Measurements from ENCODE around the gene SF3A2.

The SF3A2 gene

DNA sequence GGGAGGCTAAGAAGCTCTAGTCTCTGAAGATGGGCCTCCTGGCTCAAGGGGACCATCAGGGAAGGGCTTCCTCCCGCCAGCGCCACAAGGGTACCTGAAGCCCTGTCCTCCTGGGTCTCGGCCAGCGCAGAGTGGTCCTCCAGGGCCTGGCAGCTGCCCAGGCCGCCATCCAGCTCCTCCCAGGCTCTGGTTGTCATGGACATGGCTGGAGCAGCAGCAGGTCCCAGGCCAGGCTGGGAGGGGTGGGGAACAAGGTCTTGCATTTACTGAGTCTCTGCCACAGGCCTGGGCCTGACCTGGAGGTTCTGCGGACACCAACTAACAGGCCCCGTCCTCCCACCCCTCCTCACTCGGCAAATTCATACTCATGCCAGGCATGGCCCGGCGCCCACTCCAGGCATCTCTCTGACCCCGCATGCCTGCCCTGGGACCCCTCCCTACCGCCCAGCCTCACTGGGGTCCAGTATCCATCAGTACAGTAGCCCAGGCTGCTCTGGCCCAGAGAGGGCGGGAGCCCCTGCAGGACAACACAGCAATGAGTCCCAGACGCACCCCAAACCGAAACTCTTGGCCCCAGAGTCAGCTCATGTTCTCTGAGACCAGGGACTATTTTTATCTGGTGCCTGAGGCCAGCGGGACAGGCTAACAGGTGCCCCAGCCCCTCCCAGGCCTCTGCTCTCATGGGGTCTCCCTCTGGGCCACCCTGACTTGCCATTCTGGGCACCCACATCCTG is 18.7 kb downstream of the SF3A2 start:
- no peak for DNase-seq

DNA sequence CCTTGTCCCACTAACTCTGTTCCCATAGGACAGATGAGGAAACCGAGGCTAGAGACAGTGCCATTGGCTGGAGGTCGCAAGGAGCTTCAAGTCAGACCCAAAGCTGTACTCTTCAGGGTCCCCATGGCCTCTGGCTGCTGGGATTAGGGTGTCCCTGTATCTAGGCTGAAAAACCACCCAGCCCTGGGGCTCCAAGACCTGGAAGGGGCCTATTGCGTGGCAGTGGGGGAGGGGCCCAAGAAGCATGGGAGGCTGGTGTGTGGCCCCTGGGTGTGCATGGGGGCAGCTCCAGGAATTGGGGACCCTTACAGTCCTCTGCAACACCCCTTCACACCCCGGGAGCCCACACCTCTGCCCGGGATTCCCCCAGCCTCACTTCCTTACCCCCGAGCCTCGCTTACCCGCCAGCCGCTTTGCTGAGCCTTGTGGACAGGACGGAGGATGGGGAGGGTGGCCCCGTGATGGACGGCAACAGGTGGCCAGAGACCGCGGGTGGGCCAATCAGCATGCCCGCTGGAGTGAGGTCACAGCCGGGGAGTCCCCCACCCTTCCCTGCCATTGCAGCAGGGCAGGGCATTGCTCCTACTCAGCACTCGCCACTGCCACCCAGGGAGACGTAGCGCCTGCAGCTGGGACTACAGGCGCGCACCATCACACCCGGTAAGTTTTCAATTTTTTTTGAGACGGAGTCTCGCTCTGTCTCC is 19.5 kb downstream of the SF3A2 start, which contains the start of gene JSRP1:
Gene JSRP1 (minus strand): TSS at position 436 of the 704 bp plus-strand sequence. CDS start 1,103 bp downstream, outside the sequence.
- DNase-seq, result no peak

DNA sequence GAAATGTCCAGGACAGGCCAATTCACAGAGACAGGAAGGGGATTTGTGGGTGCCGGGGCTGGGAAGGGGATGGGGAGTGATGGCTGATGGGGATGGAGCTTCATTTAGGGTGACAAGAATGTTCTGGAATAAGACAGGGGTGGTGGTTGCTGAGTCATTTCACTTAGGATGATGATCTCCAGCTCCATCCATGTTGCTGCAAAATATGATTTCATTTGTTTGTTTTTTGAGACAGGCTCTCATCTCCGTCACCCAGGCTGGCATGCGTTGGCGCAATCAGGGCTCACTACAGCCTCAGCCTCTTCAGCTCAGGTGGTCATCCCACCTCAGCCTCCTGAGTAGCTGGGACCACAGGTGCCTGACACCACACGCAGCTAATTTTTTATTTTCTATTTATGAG is 22.7 kb downstream of the SF3A2 start:
- no peak for DNase-seq

DNA sequence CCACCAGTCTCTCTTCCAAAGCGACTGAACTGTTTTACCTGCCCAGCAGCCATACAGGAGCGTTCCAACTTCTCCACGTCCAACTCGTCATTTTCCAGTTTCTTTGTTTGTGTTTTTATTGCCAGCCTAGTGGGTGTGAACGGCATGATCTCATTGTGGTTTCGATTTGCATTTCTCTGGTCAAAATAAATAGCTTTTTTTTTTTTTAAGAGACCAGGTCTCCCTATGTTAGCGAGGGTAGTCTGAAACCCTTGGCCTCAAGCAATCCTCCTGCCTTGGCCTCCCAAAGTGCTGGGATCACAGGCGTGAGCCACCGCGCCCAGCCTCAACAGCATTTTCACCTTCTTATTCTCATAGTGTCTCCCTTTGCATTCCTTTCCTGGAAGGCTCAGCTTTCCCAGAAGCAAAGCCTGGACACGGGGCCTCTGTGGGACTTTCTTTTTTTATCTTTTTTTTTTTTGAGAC is 23.7 kb downstream of the SF3A2 start:
- DNase-seq, result no peak

DNA sequence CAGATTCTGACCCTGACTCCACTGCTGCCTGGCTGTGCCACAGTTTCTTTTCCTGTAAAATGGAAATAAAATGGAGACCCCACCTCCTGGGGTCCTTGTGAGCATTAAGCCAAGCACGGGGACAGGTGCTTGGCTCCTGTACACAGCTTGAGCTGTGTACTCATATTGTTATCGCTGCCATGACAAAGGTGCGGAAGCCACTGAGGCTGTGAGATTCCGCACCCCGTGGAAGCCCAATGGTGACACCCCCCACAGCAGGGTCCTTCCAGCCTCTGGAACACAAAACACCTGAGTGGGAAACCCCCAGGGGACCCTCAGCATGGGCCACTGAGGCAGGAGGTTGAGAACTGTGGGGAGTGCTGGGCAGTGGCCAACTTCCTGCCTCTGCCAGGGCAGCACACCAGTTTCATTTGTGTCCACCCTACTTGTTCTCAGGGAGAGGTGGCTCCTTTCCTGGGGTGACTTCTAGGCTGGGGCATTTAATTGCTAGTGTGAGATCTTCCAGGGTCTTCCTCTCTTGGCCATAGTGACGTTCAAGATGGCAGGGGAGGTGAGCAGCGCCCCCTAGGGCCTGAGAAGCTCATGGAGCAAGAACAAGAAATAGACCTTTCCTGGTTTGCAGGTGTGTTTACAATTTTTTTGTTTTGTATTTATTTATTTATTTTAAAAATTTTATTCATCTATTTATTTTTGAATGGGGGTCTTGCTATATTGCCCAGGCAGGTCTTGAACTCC is 25.0 kb downstream of the SF3A2 start:
- no peak for DNase-seq

DNA sequence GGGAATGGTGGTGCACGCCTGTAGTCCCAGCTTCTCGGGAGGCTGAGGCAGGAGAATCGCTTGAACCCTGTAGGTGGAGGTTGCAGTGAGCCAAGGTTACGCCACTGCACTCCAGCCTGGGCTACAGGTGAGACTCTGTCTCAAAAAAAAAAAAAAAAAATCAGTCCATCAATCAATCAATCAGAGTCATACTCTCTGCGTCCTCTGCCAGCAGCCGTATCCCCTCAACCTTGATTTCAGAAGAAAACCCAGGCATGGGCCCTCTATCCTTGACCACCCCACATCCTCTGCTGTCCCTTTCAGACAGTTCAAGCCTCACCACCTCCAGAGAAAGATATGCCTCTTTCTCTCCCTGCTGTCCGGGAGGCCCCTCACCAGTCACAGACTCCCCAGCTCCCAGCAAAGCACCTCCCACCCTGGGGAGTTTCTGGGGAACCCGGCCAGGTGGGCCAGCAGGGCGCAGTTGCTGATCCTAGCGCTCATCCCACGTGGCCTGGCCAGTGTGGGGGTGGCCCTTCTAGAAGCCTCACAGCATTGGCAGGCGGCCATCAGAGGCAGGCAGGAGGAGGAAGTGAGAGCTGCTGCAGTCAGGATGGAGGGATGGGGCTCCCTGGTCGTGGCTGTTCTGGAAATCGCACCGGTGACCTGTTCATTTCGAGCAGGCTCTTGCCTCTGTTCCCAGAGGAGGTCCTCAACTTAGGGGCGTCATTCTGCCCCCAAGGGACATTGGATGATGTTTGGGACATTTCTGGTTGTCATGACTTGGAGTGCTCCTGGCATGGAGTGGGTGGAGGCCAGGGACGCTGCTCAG is 29.8 kb downstream of the SF3A2 start:
- no peak for DNase-seq

DNA sequence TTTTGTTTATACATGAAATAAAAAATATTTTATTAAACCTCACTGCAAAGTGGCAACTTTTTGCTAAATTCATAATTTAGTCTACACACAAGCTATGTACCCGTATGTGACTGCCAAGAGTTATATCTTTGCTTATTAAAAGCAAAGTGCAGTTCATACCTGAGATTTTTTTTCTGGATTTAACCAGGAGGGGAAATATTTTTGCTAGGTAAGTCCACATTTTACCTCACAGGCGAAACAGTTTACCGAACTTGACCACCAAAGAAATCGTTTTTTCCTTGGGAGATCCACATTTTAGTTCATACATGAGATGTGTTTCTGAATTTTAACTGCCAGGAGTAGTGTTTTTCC is 31.8 kb downstream of the SF3A2 start:
- DNase-seq, result no peak

DNA sequence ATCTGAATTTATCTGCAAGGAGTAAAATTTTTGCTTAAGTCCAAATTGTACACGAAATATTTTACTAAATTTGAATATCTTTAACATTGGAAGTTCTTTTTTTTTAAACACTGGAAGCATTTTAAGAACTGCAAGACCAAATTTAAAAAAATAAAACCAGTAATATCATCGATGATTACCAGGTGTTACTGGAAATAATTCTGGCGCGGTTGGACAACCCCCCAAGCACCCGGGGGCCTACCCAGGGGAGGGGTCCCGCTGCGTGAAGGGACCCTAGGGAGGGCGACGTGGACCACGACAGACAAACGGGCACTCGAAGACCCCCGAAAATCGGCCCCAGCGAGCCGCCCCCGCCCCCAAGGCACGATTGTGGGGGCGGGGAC is 32.2 kb downstream of the SF3A2 start:
- no peak for DNase-seq

DNA sequence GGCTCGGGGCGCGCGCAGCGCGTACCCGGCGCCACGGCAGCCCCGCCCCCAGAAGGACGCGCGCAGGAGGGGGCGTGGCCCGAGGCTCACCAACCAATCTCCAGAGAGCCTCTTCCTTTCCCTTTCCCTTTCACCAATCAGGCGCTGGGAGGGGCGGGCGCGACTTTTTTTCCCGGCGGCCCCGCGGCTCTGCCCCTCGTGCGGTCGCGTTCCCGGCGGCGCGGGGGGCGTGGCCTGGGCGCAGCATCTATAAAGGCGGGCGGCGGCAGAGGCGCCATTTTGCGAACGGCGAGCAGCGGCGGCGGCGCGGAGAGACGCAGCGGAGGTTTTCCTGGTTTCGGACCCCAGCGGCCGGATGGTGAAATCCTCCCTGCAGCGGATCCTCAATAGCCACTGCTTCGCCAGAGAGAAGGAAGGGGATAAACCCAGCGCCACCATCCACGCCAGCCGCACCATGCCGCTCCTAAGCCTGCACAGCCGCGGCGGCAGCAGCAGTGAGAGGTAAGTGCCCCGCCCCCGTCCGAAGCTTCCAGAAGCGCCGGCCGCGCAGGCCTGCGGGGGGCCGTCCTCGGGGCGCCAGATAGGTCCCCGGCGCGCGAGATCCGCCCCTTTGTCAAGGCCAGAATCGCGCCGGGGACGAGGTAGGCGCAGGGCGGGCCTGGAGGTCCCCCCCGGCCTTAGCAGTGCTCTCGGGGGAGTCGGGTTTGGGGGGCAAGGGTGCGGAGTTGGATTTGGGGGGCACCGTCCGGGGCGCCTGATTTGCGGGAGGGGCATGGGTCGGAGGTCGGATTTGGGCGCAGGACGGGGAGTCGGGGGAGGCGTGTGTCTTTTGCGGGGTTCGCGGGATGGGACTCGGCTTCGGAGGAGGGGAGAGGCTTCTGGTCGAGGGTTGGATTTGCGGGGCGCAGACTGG is 32.9 kb downstream of the SF3A2 start:
- peak; percentile 89 for DNase-seq

DNA sequence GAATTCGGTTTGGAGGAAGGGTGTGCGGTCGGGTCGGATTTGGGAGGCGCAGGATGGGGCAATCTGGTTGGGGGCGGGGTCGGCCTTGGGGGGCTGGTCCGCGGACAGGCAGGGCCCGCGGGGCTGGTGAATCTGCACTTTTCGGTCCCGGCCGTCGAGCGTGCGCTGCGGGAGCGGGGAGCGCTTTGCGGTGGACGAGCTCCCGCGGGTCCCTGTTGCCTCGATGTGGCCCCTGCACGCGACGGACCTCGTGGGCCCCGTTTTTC is 33.5 kb downstream of the SF3A2 start:
- DNase-seq, result no peak

DNA sequence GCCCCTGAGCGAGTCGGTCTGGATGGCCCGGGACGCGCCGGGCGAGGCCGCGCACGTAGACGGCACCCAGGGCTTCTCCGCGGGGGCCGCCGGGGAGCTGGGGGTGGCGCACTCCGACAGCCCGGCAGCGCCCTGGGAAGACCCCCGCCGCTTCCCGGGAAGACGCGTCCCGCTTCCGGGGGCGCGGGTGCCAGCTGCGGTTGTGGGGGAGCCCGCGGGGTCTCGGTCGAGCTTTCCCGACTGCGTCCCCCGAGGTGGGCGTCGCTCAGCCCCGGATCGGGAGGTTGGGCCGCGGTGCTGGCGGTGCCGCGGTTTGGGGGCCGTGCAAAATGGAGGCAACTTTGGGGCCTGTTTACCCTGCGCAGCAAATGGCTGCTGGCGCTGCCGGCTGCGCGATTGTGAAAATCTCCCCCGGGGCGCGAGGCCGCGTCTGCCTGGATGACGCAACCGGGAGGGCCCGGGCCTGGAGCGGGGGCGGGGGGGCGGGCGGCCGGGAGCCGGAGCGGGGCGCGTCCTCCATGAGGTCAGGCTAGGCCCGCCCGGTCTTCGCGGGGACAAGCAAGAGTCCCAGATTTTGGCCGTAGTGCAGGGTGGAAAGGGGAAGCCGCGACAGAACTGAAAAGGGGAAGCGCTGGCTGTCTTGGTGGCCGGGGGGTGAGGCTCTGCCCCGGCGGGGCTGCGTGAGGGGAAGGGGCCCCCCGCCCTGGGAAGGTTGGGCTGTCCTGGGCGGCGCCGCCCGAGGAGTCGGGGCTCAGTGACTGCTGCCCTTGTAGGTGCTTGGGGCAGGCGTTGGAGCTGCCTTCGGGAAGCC is 34.0 kb downstream of the SF3A2 start:
- DNase-seq, result no peak

DNA sequence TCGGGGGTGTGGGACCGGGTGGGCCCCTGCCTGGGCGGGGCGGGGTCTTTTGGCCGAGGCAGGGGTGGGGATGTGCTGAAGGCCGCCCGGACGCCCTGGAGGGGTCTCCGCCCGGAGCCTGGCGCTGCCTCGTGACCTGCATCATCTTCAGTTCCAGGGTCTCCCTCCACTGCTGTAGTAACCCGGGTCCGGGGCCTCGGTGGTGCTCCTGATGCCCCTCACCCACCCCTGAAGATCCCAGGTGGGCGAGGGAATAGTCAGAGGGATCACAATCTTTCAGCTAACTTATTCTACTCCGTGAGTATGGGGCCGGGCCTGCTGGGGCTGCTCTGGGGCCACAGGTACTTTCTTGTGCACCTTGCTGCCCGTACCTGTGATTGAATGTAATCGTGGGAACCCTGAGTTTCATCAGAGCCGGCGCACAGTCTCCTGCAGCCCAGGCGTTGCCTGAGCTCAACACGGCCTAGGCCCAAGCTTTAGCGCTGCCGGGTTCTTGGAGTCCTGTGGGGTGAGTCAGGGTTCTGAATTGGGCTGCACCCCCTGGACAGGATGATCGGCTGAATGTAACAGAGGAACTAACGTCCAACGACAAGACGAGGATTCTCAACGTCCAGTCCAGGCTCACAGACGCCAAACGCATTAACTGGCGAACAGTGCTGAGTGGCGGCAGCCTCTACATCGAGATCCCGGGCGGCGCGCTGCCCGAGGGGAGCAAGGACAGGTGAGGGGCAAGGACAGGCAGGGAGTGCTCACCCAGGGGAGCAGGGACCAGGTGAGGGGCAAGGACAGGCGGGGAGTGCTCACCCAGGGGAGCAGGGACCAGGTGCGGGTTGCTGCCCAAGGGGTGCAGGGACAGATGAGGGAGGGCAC is 34.8 kb downstream of the SF3A2 start:
- DNase-seq, result no peak

DNA sequence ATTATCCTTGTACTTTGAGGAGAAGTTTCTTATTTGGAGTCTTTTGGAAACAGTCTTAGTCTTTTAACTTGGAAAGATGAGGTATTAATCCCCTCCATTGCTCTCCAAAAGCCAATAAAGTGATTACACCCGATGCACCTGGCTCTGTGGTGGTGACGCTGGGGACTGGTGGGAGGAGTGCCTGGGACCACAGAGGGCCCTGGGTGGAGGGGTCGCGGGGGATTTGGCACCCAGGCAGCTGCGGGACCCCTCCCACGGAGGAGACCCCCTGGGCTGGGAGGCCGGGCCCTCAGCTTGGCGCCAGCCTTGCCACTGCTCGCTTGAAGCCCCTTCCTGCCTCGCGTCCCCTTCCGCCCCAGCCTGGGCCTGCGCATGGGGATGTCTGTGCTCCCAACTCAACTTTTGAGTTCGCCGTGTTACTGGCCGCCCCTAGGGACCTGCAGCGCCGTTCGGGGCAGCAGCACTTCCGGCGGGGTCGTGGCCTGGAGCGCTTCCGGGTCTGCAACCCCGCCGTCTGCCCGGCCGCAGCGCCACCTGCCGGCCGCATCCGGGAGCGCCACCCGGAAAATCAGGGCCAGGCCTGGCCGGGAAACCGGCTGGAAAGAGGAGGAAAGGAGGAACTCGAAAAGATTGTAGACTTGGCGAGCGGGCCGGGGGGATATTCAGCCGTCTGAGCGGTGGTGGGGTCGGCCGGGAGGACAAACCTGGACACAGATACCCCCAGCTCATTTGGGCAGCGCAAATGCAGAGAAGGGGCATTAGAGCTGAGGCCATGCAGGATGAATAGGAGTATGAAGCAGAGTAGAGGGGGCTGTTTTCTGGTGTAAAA is 36.9 kb downstream of the SF3A2 start:
- peak; percentile 5 for DNase-seq

DNA sequence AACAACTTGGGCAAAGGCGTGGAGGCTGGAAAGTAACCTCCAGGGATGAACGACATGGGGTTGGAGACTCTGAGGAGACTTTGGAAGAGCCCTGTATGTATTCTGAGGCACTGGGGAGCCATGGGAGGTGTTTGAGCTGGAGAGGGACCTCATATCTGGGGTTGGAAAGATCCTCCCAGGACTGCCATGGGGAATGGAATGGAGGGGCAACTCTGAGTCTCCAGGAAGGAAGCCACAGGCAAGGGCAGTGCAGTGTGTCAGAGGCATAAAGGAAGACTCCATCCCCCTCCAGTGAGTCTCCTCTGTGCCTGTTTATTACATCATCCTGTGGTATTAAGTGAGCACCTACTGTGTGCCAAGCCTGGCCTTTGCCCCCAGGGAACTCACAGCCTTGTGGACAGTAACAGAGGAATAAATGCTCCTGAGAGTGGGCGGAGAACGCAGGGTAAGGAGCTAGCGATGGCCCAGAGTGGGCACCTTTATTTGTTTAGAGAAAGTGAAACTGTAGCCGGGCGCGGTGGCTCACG is 37.6 kb downstream of the SF3A2 start:
- DNase-seq, result no peak

DNA sequence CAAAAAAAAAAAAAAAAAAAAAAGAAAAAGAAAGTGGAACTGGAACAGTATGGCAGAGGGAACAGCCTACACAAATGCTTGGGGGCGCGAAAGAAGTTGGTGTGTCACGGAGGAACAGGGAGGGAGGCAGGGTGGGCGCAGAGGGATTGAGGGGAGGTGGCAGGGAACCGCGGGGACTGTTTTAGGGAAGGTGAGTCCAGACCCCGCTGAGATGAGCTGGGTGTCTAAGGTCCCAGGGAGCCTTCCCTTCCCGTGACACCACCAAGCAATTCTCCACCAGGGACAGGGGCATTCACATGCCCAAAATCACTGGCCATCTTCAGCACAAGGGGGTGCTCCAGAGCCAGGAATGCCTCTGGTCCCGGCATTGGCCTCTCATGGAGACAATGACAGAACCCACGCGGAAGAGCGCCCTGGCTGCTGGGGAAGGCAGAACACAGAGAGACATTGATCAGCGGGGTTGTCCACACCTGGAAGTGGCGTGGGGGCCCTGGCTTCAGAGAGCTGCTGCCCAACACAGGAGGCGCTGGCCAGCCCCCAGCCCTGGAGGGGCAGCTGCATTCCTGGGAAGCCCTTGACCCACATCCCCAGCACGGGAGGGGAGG is 38.4 kb downstream of the SF3A2 start:
- DNase-seq, result no peak

DNA sequence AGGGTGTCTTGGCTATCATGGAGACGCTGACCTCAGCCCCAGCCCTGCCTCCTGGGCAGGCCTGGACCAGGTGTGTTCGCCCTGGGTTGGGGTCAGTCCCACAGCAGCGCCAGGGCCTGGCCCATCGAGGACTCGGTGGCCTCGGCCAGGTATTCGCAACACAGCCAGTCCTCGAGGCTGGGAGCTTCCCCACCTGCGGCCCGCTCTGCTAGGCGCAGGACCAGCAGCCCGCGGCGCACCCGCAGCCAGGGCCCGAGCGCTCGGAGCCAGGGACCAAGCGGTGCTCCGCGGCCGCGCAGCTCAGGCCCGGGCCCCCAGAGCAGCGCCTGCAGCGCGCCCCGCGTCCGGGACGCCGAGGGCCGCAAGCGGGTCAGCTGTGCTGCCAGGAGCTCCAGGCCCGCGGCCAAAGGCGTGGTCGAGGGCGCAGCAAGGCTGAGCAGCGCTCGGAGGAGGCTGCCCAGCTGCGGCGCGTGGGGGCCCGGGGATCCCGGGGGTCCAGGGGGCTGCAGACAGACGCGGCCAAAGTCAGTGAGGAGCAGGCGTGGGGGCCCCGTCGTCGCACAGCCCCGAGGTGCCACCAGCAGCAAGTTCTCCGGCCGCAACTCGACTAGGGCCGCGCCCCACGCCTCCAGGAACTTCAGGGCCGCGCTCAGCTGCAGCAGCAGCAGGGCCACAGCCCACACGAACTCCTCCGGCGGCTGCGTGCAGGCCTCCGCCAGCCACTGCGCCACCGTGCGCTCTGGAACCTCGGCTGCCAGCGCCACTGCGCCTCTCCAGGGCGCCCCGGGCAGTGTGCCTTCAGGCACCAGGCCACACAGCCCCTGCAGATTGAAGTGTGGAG is 39.2 kb downstream of the SF3A2 start:
- no peak for DNase-seq

DNA sequence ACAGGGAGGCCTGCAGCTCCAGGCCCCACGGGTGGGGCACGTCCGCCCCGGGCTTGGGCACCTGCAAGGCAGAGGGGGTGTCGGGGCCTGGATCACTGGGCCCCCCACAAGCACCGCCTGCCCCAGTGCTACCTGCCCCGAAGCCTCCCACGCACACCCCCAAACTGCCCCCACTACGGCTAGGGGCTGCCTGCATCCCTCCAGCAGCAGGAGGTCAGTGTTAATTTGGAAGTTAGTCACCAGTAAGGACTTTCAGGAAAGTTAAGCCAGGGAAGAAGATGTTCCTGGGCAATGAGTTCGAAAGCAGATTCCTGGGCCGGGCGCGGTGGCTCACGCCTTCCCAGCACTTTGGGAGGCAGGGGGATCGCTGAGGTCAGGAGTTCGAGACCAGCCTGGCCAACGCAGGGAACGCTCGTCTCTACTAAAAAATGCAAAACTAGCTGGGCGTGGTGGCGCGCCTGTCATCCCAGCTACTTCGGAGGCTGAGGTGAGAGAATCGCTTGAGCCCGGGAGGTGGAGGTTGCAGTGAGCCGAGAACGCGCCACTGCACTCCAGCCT is 39.9 kb downstream of the SF3A2 start:
- DNase-seq, result no peak
